Breast epithelium (tissue), 3 donors: ENCODE results near the gene MXRA7.

ENCODE experiments used
- CTCF ChIP-seq, 3 donors: fragments of 450-650 bp; IDR thresholded peaks; one replicate each; pipeline ENCODE4 v1.5.1; 2016 to 2017; ENCODE audit warnings: antibody characterized with exemption in 3 of 3, mild to moderate bottlenecking in 3 of 3, moderate library complexity in 3 of 3
- POLR2A ChIP-seq: fragments of 450-650 bp; IDR thresholded peaks from one replicate; pipeline ENCODE4 v1.6.1; 2016; ENCODE audit warnings: antibody characterized with exemption, mild to moderate bottlenecking, moderate library complexity

- TF ChIP-seq CTCF (IDR thresholded peaks at IDR 0.05) (no peak), POLR2A (no peak)
Observed at GRCh38 chr17:76714336-76714735, 3.6 kb upstream of the MXRA7 start.
